OCI-LY7 (cell line): ENCODE measurements around the gene PHF20.

Experiments
- EZH2phosphoT487 ChIP-seq: fragments of 200-600 bp; sonication (generic); IDR thresholded peaks from 2 replicates; pipeline ENCODE4 v1.6.1; 2018; ENCODE audit warnings: low read depth, borderline replicate concordance, mild to moderate bottlenecking, mixed run types, antibody characterized with exemption, low read length, moderate library complexity, mixed read lengths
- TF ChIP-seq, protein P1 (sequence below): fragments of 200-600 bp; sonication (generic); conservative IDR thresholded peaks from 2 replicates; pipeline ENCODE4 v1.5.1; 2014; ENCODE audit warnings: mild to moderate bottlenecking, antibody characterized with exemption, low read length, moderate library complexity, mixed read lengths

DNA sequence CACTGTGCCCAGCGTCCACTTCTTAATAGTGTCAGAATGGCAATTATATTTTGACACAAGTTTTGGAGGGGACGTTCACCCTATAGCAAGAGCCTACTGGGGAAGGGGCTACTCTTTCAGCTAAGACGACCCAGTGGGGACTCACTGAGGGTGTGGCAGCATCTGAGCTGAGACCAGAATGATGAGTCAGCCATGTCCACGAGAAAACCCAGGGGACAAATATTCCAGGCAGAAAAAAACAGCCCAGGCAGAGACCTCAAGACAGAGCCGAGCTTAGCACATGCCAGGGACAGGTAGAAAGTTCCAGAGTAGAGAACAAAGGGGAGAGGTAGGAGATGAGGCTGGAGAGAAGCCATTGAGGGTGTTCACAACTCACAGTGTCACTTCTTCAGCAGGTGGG lies 207.7 kb downstream of the PHF20 start:
- TF ChIP-seq, protein P1, sequence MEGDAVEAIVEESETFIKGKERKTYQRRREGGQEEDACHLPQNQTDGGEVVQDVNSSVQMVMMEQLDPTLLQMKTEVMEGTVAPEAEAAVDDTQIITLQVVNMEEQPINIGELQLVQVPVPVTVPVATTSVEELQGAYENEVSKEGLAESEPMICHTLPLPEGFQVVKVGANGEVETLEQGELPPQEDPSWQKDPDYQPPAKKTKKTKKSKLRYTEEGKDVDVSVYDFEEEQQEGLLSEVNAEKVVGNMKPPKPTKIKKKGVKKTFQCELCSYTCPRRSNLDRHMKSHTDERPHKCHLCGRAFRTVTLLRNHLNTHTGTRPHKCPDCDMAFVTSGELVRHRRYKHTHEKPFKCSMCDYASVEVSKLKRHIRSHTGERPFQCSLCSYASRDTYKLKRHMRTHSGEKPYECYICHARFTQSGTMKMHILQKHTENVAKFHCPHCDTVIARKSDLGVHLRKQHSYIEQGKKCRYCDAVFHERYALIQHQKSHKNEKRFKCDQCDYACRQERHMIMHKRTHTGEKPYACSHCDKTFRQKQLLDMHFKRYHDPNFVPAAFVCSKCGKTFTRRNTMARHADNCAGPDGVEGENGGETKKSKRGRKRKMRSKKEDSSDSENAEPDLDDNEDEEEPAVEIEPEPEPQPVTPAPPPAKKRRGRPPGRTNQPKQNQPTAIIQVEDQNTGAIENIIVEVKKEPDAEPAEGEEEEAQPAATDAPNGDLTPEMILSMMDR, result no peak
- TF ChIP-seq EZH2phosphoT487, result no peak
